ENCODE data around the gene TMEM254.

The TMEM254 gene

GRCh38 chr10:80068270-80068669, 10.2 kb upstream of the TMEM254 start:
- no peak overlapping the region for H3K4me2 ChIP-seq
- no peak overlapping the region for H3K9ac ChIP-seq
- H3K36me3 ChIP-seq (ENCODE audit: insufficient read depth) = no peaks in the 10 kb centered on the region

GRCh38 chr10:80070057-80070456, 8.4 kb upstream of the TMEM254 start:
- TF ChIP-seq CTCF (conservative IDR thresholded peaks at IDR 0.05; ENCODE audit: low read depth, low read length) = no peak
- Histone ChIP-seq H3K4me1 (ENCODE audit: low read depth, poor library complexity, severe bottlenecking) (peaks cover 3% of the 10 kb centered on the region), H3K27me3 (ENCODE audit: insufficient read depth, low read depth) (no peaks in the 10 kb centered on the region), H4K20me1 (ENCODE audit: insufficient read depth) (no peaks in the 10 kb centered on the region), H3K4me2 (no peak overlapping the region), H3K36me3 (ENCODE audit: insufficient read depth) (no peaks in the 10 kb centered on the region), H3K9ac (no peak overlapping the region), H3K4me3 (IDR thresholded peaks at IDR 0.05; ENCODE audit: insufficient read depth, low read depth, low read length) (no peak overlapping the region), H2AFZ (ENCODE audit: low read depth) (no peak overlapping the region), H3K79me2 (ENCODE audit: insufficient read depth, low read depth) (no peaks in the 10 kb centered on the region), H3K27ac (no peak overlapping the region)

More at GRCh38 chr10:80068270-80068669, 10.2 kb upstream of the TMEM254 start:
- Histone ChIP-seq H3K27ac (no peak overlapping the region), H4K20me1 (ENCODE audit: insufficient read depth) (no peaks in the 10 kb centered on the region), H3K4me1 (ENCODE audit: low read depth, poor library complexity, severe bottlenecking) (peaks cover 3% of the 10 kb centered on the region), H3K4me3 (IDR thresholded peaks at IDR 0.05; ENCODE audit: insufficient read depth, low read depth, low read length) (no peak overlapping the region), H3K27me3 (ENCODE audit: insufficient read depth, low read depth) (no peaks in the 10 kb centered on the region), H3K79me2 (ENCODE audit: insufficient read depth, low read depth) (no peaks in the 10 kb centered on the region), H2AFZ (ENCODE audit: low read depth) (no peak overlapping the region)
- TF ChIP-seq CTCF (conservative IDR thresholded peaks at IDR 0.05; ENCODE audit: low read depth, low read length) = no peak

GRCh38 chr10:80072584-80072983, 5.9 kb upstream of the TMEM254 start:
- Histone ChIP-seq H3K9ac (no peak overlapping the region), H3K27me3 (ENCODE audit: insufficient read depth, low read depth) (no peaks in the 10 kb centered on the region), H2AFZ (ENCODE audit: low read depth) (no peak overlapping the region), H4K20me1 (ENCODE audit: insufficient read depth) (no peaks in the 10 kb centered on the region), H3K79me2 (ENCODE audit: insufficient read depth, low read depth) (no peaks in the 10 kb centered on the region), H3K4me2 (no peak overlapping the region), H3K36me3 (ENCODE audit: insufficient read depth) (no peaks in the 10 kb centered on the region), H3K27ac (no peak overlapping the region), H3K4me1 (ENCODE audit: low read depth, poor library complexity, severe bottlenecking) (peaks cover 8% of the 10 kb centered on the region), H3K4me3 (IDR thresholded peaks at IDR 0.05; ENCODE audit: insufficient read depth, low read depth, low read length) (no peak overlapping the region)
- TF ChIP-seq CTCF (conservative IDR thresholded peaks at IDR 0.05; ENCODE audit: low read depth, low read length) = no peak

- TF ChIP-seq CTCF (conservative IDR thresholded peaks at IDR 0.05; ENCODE audit: low read depth, low read length) = no peak
- H4K20me1 ChIP-seq (ENCODE audit: insufficient read depth) = no peaks in the 10 kb centered on the region
These were observed 2.7 kb upstream of the TMEM254 start for GRCh38 chr10:80075781-80076180.

More at GRCh38 chr10:80075781-80076180, 2.7 kb upstream of the TMEM254 start:
- Histone ChIP-seq H3K79me2 (ENCODE audit: insufficient read depth, low read depth) (no peaks in the 10 kb centered on the region), H3K27me3 (ENCODE audit: insufficient read depth, low read depth) (no peaks in the 10 kb centered on the region), H3K27ac (no peak overlapping the region), H3K4me1 (ENCODE audit: low read depth, poor library complexity, severe bottlenecking) (peaks cover 19% of the 10 kb centered on the region), H2AFZ (ENCODE audit: low read depth) (no peak overlapping the region), H3K9ac (no peak overlapping the region), H3K36me3 (ENCODE audit: insufficient read depth) (no peaks in the 10 kb centered on the region), H3K4me2 (no peak overlapping the region), H3K4me3 (IDR thresholded peaks at IDR 0.05; ENCODE audit: insufficient read depth, low read depth, low read length) (no peak overlapping the region)
